HG02840 (cell line): ENCODE results near the gene LRP1B.

Experiments used
- ATAC-seq: cut with Tn5 transposase; IDR thresholded peaks from one replicate; pipeline ENCODE4 v1.9.1; 2021; ENCODE audit warnings: mild to moderate bottlenecking, moderate library complexity, moderate number of reproducible peaks; ENCODE audit not compliant: unreplicated experiment, low FRiP score

The LRP1B gene

DNA sequence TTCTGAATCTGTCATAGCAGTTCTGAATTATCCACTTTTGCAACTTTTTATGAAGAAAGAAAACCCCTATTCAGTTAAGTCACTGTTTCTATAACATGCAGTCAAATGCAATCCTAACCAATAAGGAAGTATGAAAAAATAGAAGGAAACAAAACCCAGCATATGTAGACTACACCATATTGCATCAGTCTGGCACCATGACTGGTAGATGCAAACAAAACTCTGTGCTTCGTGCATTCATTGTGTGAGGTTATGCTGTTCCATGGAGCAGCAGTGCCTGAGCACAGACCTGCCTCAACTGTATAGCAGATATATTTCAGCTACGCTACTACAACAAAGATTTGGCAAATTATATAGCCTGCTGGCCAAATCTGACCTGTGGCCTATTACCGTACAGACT lies 325.5 kb downstream of the LRP1B start:
- ATAC-seq, result no peak

DNA sequence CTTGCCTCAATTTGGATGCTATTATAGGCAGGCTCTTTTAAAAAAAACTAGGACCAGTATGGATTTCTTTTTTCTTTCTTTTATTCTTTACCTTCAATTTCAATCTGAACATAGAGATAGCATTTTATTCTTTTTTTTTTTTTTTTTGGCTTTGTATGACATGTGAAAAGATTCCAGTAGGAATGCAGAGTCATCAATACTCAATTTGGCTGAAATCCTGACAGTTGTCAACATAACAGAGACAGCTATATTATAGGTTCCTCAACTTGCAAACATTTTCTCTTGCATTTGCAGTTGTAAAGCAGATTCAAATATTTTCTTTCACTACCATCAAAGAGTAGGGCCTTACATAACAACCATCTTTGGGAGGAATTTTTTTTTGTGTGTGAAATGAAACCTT lies 334.4 kb downstream of the LRP1B start:
- ATAC-seq, result no peak

DNA sequence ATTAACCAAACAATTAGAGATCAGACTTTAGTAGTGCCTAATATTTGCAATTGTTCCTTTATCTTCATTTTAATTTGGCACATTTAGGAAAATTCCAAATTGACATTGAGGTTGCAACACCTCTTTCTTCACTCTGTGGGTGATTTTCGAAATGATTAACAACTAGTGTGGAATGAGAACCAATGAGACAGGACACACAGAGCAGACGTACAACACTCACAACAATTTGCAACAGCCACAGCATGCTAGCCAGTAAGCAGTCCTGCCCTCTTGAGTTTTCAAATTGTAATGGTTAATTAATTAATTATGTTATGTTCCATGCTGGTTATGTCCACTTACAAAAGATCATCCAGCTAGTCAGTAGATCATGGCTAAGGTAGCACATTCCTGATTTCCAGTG lies 339.3 kb downstream of the LRP1B start:
- ATAC-seq, result no peak

DNA sequence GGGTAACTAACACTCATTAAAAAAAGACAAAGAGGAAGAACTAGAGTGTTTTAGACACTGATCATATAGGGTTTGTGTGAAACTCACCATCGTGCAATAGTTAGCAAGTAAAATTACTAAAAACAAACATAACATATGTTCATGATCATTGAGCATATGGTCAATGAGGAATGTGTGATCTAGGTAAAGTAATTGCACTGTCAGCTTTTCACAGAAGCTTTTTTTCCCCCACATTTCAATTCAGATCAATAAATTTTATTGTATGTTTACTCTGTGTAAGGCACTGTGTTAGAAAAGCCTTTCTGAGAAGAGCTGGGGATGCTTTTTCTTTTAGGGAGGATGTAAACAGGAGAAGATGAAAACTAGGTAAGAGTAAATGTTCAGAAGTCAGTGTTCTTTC lies 348.2 kb downstream of the LRP1B start:
- ATAC-seq, result no peak

DNA sequence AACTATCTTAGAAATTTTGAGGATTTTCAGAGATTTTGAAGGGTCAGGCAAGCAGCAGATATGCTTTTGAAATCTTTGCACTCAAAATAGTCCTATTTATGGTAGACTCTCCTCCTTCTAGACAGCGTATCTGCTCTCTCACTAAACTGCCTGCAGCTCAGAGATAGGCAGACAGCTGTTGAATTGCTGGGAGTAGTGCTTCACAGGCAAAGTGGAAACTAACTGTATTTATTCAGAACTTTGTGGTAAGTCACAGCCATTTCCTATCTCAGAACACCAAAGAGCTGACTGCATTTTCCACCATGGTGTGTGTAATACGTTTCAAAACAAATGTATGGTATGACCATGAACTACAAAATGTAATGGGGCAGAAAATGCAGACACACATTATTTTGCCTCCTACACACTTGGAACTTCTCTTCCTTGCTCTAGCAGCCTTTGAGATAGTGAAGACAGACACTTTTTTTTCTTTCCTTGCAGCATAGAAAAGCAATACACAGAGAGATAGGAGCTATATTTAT lies 352.4 kb downstream of the LRP1B start:
- no peak for ATAC-seq

DNA sequence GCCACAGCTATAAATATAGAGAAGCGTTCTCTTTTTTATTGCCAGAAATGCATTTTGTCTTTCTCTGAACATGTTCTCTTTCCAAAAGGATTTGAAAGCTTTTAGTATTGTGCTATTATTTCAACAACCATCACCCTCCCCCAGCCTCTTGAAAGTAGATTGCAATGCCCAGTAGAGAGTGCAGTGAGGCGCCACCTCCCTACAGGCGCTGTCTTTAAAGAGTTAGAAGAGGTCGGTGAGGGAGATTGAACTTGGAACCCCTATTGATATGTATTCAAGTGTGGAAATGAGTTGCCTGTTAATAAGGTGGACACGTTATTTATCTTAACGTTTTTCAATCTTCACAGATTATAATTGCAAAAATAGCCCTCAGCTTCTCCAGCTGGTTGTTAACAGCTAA lies 360.3 kb downstream of the LRP1B start:
- ATAC-seq, result no peak

DNA sequence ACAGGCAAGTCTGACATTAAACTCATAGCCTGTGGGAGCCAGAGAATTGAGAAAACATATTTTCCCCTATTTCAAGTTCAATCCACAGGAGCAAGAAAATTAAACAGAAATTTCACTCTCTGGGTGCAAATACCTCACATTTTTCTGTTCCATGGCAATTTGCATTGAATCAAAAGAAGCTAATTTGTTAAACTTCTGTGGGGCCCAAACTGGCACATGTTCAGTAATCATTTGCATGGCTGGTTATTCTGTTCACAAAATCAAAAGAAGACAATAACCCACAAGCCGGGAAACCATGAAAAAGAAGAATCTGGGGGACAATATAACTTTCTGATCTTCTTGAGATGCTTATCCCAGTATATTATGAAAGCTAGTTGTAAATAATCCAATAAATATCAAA lies 363.1 kb downstream of the LRP1B start:
- ATAC-seq, result no peak

DNA sequence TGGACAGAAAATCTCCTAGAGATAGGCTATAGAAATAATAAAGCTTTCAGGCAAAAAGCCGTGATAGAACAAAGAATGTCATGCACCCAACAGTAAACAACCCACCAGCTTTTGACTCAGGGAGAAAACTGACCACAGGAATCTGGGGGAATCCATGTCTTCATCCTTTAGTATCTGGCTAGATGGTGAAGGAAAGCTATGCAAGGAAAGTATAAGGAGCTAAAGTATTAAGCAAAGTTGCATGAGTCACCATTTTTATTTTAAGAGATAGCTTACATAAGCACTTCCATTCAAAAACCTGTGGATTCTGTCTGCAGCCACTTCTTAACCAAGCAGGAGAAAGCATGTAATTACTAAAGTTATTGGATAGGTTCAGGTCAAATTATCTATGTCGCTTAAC lies 363.8 kb downstream of the LRP1B start:
- ATAC-seq, result no peak

DNA sequence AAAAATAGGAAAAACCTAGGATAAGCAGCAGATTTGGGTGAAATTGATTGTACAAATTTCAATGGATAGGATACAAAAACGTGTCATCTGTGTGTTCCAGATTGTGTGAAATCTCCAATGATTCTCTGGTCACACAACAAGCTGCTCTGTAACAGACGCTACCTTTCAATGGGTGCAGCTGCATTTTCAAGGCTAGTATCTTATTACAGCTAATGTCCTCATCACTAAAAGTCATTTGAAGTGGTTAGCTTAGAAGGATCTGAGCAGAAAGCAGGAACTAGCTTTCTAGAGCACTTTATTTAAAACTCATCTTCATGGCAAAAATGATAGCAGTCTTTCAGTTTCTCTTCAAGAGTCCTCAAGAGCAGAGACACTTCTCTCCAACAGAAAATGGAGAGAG lies 364.6 kb downstream of the LRP1B start:
- ATAC-seq, result no peak

DNA sequence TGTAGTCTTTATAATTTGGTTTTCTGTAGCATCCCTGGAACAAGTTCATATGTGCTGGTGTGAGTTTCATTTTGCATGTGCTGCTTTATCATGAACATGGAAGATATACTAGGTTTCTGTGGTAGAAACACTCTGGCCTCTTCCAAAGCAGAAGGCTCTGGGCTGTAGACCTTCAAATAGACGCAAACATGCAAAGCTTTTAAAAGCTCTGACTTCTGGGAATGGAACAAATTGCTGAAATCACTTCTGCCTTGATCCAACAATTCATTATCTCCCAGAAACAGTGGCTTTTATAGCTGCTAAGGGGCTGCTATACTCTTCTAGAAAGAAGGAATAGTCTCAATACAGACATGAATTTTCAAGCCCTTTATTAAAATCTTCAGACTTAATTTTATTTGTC lies 382.2 kb downstream of the LRP1B start:
- no peak for ATAC-seq

DNA sequence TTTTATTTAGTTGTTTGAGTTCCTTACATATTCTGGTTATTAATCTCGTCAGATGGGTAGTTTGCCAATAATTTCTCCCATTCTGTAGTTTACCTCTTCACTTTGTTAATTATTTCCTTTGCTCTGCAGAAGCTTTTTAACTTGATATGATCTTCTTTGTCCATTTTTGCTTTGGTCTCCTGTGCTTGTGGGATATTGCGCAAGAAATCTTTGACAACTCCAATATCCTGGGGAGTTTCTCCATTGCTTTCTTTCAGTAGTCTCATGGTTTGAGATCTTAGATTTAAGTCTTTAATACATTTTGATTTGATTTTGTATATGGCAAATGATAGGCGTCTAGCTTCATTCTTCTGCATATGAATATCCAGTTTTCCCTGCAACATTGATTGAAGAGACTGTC lies 389.2 kb downstream of the LRP1B start:
- no peak for ATAC-seq

DNA sequence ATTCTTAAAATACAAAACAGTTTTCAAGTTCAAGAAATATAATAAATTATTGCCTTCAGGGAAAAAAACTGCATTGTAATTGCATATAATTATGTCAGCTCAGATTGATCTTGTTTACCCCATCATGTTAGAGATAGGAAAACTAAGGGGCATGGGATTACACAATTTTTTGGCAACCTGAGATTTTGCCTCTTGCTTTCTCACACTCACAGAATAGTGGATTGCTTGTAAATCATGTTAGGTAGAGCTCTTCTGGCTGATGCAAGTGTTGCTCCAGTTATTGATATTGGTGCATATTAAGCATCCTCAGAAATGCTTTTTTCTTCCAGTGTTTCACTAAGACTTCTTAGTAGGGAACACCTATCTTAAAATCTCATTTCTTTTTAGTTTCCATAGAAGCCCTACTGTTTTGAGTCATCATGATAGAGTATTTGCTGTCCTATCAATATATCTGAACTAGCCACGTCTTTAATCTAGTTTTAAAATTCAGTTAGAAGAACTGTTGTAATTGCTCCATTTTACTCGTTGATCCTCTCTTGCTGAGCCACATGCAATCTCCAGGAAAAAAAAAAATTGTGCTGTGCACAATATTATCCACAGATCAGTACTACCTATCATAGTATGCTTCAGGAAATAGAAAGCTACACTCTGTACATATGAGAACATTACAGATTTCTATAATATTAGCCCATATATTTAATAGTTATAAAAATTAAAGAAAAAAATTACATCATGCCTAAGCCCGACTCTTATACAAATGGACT lies 393.1 kb downstream of the LRP1B start:
- ATAC-seq, result no peak

DNA sequence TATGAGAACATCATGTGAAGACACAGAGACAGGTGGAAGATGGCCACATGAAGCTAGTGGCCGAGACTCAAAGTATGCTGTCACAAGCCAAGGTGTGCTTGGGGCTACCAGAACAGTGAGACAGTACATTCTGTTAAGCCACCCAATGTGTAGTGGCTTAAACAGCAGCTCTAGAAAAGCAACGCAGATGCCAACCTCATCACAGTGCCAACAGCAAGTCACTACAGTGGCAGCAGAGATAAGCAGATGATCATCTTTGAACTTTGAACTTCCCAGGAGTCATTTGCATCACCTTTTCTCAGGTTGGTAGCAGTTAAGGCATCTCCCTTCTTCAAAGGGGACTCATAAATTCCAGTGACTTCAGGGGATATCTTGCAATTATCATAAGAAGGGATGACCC lies 394.4 kb downstream of the LRP1B start:
- ATAC-seq, result no peak

DNA sequence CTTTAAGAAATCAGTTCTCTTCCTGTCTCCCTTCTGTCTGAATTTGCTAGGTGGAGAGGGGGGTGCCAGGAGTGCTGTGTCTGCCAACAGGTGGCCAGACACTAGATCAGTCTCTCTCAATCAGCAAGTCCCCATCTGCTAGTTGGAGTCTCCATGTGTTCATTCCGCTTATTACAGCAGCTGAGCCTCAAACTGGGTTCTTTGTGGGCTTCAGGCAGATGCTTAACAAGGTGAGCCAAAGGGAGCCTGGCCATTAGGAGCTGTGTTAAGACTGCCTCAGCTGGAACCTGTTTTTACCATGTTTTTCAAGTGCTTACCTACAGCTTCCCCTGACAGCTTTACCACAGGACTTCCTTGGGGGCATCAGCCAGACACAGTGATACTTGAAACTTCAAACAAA lies 401.9 kb downstream of the LRP1B start:
- ATAC-seq, result no peak

DNA sequence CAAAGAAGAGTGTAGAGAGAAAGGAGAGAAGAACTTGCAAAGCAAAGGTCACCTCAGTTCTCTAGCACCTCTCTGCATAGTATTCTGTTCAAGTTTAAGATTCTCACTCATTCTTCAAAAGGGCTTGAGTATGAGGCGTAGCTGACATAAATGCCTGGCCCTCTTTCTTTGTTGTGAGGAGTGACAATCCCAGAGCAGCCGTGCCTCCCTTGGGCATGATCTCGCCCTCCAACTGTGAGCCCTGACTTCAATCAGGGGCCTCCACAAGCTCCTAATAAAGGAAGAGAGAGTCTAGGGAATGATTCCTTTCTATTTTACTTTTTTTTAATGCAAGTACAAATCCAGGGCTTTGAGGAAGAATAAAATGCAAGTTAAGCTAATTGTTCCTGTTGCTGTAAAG lies 402.7 kb downstream of the LRP1B start:
- no peak for ATAC-seq

DNA sequence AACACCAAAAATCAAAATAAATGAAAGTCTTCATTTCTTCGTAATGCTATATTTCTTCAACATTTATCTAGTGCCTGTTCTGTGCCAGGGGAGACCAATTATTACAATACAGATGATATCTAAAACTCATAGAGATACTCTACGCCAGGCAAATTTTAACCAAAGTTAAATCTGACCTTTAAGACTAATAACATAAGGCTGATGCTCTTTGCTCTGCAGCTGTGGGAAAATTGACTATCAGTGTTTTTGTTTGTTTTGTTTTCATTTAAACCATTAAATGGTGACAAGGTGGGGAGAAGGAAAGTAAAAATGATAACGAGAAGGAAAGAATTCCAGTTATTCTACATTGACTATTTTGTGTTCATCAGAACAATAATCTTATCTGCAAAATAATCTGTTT lies 406.4 kb downstream of the LRP1B start:
- ATAC-seq, result no peak

DNA sequence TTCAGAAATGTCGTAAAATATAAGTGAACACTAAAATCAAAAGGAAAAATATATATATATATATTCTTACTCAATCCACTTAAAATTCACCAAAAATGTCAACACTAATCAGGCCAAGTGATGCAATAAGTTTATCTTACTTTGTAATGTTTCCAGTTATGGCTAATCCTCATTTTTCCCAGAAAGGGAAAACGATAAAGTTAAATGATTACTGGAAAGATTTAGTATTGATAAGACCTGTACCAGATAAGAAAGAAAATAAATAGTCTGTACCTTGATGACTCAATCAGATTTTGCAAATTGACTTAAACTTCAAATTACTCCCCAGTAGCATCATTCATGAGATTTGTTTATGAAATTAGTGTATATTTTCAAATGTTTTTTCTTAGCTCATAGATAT lies 407.0 kb downstream of the LRP1B start:
- no peak for ATAC-seq

DNA sequence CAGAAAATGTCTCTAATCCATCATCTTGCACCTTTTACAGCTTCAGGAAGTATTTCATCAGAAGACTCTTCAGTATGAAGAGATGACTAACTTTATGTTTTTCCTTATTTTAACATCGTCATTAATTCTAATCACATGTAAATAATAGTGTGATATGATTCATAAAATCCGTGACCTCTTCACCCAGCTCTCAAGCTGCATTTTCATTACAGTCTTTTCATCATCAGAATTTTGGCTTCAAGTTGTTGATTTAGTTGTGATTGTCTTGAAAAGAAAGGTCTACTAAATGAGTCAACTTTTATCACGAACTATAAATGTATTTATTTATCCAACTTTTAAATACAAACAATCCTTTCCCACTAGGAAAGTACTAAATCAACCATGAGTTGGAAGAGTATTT lies 410.3 kb downstream of the LRP1B start:
- no peak for ATAC-seq

DNA sequence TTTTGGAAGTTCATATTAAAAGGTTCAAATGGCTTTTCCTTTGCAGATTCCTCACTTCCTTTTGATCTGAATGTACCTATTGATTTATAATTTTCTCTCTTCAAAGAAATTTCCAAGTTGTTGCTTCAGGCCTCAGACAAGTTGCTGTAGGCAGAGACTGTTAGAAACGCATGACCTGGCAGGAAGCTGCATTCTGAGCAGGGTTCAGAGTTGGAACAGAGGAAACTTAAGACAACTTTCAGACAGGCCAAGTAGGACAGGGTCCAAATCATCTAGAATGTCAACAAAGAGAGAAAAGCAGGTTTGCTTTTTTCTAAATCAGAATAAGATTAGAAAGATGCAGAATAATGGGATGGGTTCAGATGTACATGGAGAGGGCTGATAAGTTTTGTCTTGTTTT lies 416.3 kb downstream of the LRP1B start:
- ATAC-seq, result no peak

DNA sequence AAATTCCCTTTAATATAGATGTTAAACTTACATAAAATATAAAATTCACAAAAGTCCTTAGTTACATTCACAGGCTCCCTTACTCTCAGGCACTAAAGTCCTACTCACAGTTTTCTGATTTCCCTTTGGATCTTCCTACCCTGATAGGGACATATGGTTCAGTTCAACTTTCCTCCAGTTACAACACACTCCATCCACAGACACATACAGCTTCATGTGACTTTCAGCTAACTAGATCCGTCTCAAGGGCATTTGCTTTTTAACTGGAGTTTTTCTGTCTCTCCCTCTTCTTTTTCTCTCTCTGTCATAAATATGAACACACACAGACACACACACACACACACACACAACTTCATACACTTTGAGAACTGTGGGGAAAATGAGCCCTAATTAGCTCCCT lies 419.2 kb downstream of the LRP1B start:
- no peak for ATAC-seq

DNA sequence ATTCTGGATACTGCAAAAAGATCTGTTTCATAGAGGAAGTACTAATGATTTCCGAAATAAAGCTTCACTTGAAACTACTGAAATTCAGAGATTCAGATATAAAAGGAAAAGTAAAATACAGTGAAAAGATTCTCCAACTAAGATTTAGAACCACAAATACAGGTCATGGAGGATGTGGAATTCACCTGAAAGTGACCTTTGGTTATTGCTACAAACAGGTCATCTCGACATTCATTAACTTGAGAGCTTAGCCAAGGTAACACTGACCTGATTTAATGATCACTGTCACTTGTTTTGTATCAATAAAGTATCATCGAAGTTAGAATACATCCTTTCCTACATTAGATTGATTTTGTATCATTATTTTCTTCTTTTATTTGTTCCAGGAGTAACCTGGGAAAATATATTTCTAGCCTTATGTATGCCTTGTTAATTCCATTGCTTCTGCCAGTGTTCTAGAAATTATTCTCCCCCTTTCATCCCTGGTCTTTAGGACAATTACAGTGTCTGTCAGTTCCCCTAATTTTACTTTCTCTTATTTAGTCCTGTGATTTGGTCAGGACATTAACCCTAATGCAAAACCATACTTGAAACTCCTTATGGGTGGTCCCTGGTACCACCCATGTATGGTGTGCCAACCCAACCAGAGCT lies 420.1 kb downstream of the LRP1B start:
- ATAC-seq, result no peak

DNA sequence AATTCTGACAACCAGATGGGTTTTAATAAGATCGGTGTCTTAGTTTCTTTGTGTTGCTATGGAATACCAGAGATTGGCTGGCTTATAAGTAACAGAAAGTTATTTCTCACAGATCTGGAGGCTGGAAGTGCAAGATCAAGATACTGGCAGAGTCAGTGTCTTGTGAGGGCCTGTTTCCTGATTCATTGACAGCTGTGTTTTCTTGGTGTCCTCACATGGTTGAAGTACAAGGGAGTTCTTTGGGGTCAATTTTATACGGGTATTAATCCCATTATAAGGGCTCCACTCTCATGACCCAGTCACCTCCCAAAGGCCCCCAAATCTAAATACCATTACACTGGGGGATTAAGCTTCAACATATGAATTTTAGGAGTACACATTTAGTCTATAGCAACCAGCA lies 421.1 kb downstream of the LRP1B start:
- no peak for ATAC-seq
